ENCODE data around the gene GRB10. TPM values are rescaled to one million over a fixed set of nuclear protein-coding genes. Genes with fewer than 3 reads are reported as not detected.

GRB10 gene
- polyA plus RNA-seq, 1 donor from 2014 or later: 78.4 TPM

DNA sequence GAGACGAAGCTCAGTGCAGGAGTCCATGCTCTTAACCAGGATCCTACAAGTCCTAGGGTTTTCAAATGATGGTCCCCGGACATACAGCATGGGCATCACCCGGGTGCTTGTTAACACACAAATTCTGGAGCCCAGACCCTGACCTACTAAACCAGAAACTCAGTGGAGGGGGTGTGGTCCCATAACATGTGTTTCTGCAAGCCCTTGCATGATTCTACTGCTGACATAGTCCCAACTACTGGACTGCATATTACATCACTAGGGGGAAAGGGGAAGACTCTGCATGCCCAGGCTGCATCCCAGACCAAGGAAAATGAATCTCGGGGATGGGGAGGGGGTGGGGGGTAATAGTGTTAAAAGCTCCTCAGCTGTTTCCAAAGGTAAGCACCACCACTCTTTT is 40.3 kb downstream of the GRB10 start:
- H3F3A ChIP-seq (ENCODE audit: insufficient read depth, low read length, poor library complexity, severe bottlenecking): no peaks in the 10 kb centered on the region
- H2AFZ ChIP-seq (ENCODE audit: low read depth, low read length): no peak overlapping the region
- no peaks in the 10 kb centered on the region for H4K20me1 ChIP-seq (ENCODE audit: insufficient read depth)
- no peak overlapping the region for H3K4me3 ChIP-seq (ENCODE audit: low read length)
- no peaks in the 10 kb centered on the region for H3K36me3 ChIP-seq (ENCODE audit: insufficient read depth, low read length)
- no peak overlapping the region for H3K9ac ChIP-seq (ENCODE audit: low read length)
- H3K4me2 ChIP-seq (ENCODE audit: low read length): no peak overlapping the region
- H3K79me2 ChIP-seq (replicated peaks; ENCODE audit: insufficient read depth, low read length): peaks cover 55% of the 10 kb centered on the region
- no peaks in the 10 kb centered on the region for H3K9me2 ChIP-seq (ENCODE audit: insufficient read depth, low read length)
- H3K27ac ChIP-seq (ENCODE audit: low read length): no peak overlapping the region
- H3K27me3 ChIP-seq (ENCODE audit: insufficient read depth, low read depth, low read length): no peaks in the 10 kb centered on the region
- H3K9me3 ChIP-seq (ENCODE audit: low read length): no peaks in the 10 kb centered on the region
- TF ChIP-seq RAD21 (conservative IDR thresholded peaks at IDR 0.05) (no peak), EP300 (conservative IDR thresholded peaks at IDR 0.05; ENCODE audit: poor library complexity, severe bottlenecking) (no peak), POLR2AphosphoS5 (IDR thresholded peaks at IDR 0.05) (no peak), MXI1 (conservative IDR thresholded peaks at IDR 0.05; ENCODE audit: poor library complexity, severe bottlenecking) (no peak), TAF1 (IDR thresholded peaks at IDR 0.05; ENCODE audit: low read depth) (no peak), EZH2 (IDR thresholded peaks at IDR 0.05; ENCODE audit: borderline replicate concordance, insufficient read depth, low read length, poor library complexity, severe bottlenecking) (no peak)
- TF ChIP-seq, protein P1, sequence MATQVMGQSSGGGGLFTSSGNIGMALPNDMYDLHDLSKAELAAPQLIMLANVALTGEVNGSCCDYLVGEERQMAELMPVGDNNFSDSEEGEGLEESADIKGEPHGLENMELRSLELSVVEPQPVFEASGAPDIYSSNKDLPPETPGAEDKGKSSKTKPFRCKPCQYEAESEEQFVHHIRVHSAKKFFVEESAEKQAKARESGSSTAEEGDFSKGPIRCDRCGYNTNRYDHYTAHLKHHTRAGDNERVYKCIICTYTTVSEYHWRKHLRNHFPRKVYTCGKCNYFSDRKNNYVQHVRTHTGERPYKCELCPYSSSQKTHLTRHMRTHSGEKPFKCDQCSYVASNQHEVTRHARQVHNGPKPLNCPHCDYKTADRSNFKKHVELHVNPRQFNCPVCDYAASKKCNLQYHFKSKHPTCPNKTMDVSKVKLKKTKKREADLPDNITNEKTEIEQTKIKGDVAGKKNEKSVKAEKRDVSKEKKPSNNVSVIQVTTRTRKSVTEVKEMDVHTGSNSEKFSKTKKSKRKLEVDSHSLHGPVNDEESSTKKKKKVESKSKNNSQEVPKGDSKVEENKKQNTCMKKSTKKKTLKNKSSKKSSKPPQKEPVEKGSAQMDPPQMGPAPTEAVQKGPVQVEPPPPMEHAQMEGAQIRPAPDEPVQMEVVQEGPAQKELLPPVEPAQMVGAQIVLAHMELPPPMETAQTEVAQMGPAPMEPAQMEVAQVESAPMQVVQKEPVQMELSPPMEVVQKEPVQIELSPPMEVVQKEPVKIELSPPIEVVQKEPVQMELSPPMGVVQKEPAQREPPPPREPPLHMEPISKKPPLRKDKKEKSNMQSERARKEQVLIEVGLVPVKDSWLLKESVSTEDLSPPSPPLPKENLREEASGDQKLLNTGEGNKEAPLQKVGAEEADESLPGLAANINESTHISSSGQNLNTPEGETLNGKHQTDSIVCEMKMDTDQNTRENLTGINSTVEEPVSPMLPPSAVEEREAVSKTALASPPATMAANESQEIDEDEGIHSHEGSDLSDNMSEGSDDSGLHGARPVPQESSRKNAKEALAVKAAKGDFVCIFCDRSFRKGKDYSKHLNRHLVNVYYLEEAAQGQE (IDR thresholded peaks at IDR 0.05; ENCODE audit: borderline replicate concordance): no peak

DNA sequence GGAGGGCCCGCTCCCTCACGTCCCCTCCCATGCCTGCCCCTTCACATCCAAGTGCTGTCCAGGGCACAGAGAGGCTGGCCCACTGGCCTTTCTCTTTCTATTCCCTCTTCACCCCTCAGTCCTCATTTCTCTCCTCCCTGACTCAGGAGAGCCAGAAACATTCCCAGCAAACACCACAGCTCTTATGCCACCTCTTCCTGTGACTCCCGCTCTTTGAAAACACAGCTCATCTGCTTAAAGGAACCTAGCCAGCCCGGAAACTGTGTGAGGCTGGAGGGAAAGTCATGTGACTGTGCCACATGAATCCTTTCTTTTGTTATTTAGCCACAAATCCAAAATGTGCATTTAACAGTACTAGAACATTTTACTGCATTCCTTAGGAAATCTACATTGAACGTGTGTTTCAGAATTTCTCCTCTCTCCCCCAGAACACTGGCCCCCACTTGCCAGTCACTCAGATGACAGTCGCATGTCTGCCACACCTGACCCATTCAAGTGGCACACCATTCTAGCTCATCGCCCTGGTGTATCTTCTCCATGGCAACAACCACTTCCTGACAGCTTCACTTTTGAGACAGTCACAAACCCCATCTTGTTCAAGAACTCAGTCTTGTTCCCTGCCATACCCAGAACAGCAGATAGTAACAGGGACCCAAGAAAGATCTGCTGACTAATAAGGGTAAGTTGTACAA is 42.8 kb downstream of the GRB10 start:
- Histone ChIP-seq H3K36me3 (ENCODE audit: insufficient read depth, low read length) (no peaks in the 10 kb centered on the region), H3K9me2 (ENCODE audit: insufficient read depth, low read length) (no peaks in the 10 kb centered on the region), H3K27me3 (ENCODE audit: insufficient read depth, low read depth, low read length) (no peaks in the 10 kb centered on the region), H3K79me2 (replicated peaks; ENCODE audit: insufficient read depth, low read length) (peaks cover 72% of the 10 kb centered on the region), H3K4me3 (ENCODE audit: low read length) (no peak overlapping the region), H4K20me1 (ENCODE audit: insufficient read depth) (no peaks in the 10 kb centered on the region), H3K9me3 (ENCODE audit: low read length) (no peaks in the 10 kb centered on the region), H3K9ac (ENCODE audit: low read length) (no peak overlapping the region), H3F3A (ENCODE audit: insufficient read depth, low read length, poor library complexity, severe bottlenecking) (no peaks in the 10 kb centered on the region), H3K27ac (ENCODE audit: low read length) (no peak overlapping the region), H3K4me2 (ENCODE audit: low read length) (no peak overlapping the region), H2AFZ (ENCODE audit: low read depth, low read length) (no peak overlapping the region)
- TF ChIP-seq, protein P1 (IDR thresholded peaks at IDR 0.05; ENCODE audit: borderline replicate concordance): no peak
- TF ChIP-seq EP300 (conservative IDR thresholded peaks at IDR 0.05; ENCODE audit: poor library complexity, severe bottlenecking) (no peak), SMC3 (conservative IDR thresholded peaks at IDR 0.05; ENCODE audit: poor library complexity) (no peak)
